Measurements from ENCODE around the gene LMOD3. TPM values are rescaled to one million over a fixed set of nuclear protein-coding genes. Genes with fewer than 3 reads are reported as not detected.

LMOD3 gene
- not detected for total RNA-seq

- DNase-seq (ENCODE audit: low spot score in 2 of 2) (no peak), ATAC-seq (no peak)
- Mint-ChIP-seq H3K36me3 (no peaks in the 10 kb centered on the region), H3K27ac (no peak within 1 kb of the TSS), H3K9me3 (no peaks in the 10 kb centered on the region)
Measured at GRCh38 chr3:69122403-69122802, at the start of gene LMOD3. LMOD3 (minus strand) TSS chr3:69122595; CDS start chr3:69122386, 209 bp downstream.

GRCh38 chr3:69172058-69172457, 49.7 kb upstream of the LMOD3 start:
- ATAC-seq (no peak), DNase-seq (ENCODE audit: low spot score in 2 of 2) (no peak)
- H3K9me3 Mint-ChIP-seq = no peaks in the 10 kb centered on the region
- peaks cover 0 to 39% of the 10 kb centered on the region in 2 donors for H3K36me3 Mint-ChIP-seq
- H3K27ac Mint-ChIP-seq = no peak overlapping the region

- H3K27ac Mint-ChIP-seq = no peak overlapping the region
- H3K36me3 Mint-ChIP-seq = peaks cover 0 to 12% of the 10 kb centered on the region in 2 donors
- H3K9me3 Mint-ChIP-seq = no peaks in the 10 kb centered on the region
- ATAC-seq (no peak), DNase-seq (ENCODE audit: low spot score in 2 of 2) (no peak)
Measured at GRCh38 chr3:69166446-69166845, 44.1 kb upstream of the LMOD3 start.

- Mint-ChIP-seq H3K9me3 (no peaks in the 10 kb centered on the region), H3K27ac (no peak overlapping the region), H3K36me3 (peaks cover 0 to 5% of the 10 kb centered on the region in 2 donors)
- no peak for ATAC-seq
- no peak for DNase-seq (ENCODE audit: low spot score in 2 of 2)
Measured at GRCh38 chr3:69165744-69166143, 43.3 kb upstream of the LMOD3 start.

- no peak overlapping the region for H3K27ac Mint-ChIP-seq
- no peaks in the 10 kb centered on the region for H3K9me3 Mint-ChIP-seq
- no peak for ATAC-seq
- H3K36me3 Mint-ChIP-seq = no peaks in the 10 kb centered on the region
- no peak for DNase-seq (ENCODE audit: low spot score in 2 of 2)
Measured at GRCh38 chr3:69164296-69164695, 41.9 kb upstream of the LMOD3 start.

- DNase-seq (ENCODE audit: low spot score in 2 of 2) = no peak
- Mint-ChIP-seq H3K9me3 (no peaks in the 10 kb centered on the region), H3K36me3 (no peaks in the 10 kb centered on the region), H3K27ac (no peak overlapping the region)
- ATAC-seq = no peak
Measured at GRCh38 chr3:69162308-69162980, 40.0 kb upstream of the LMOD3 start.

GRCh38 chr3:69161587-69162307, 39.4 kb upstream of the LMOD3 start:
- Mint-ChIP-seq H3K9me3 (no peaks in the 10 kb centered on the region), H3K27ac (no peak overlapping the region), H3K36me3 (no peaks in the 10 kb centered on the region)
- DNase-seq (ENCODE audit: low spot score in 2 of 2) (peak in 1 of 2 donors; percentile 23), ATAC-seq (peak in 1 of 2 donors; percentile 58)

GRCh38 chr3:69160525-69160924, 38.1 kb upstream of the LMOD3 start:
- no peak overlapping the region for H3K27ac Mint-ChIP-seq
- no peak for DNase-seq (ENCODE audit: low spot score in 2 of 2)
- no peaks in the 10 kb centered on the region for H3K36me3 Mint-ChIP-seq
- ATAC-seq = peak; percentile 20 to 37
- no peaks in the 10 kb centered on the region for H3K9me3 Mint-ChIP-seq

GRCh38 chr3:69160107-69160506, 37.7 kb upstream of the LMOD3 start:
- Mint-ChIP-seq H3K9me3 (no peaks in the 10 kb centered on the region), H3K27ac (no peak overlapping the region), H3K36me3 (no peaks in the 10 kb centered on the region)
- ATAC-seq (peak; percentile 18 to 22), DNase-seq (ENCODE audit: low spot score in 2 of 2) (no peak)

GRCh38 chr3:69149586-69149985, 27.2 kb upstream of the LMOD3 start:
- no peak for ATAC-seq
- DNase-seq (ENCODE audit: low spot score in 2 of 2) = no peak
- Mint-ChIP-seq H3K27ac (no peak overlapping the region), H3K36me3 (no peaks in the 10 kb centered on the region), H3K9me3 (no peaks in the 10 kb centered on the region)

- no peak for ATAC-seq
- no peaks in the 10 kb centered on the region for H3K9me3 Mint-ChIP-seq
- H3K36me3 Mint-ChIP-seq = no peaks in the 10 kb centered on the region
- no peak for DNase-seq (ENCODE audit: low spot score in 2 of 2)
- H3K27ac Mint-ChIP-seq = no peak overlapping the region
Measured at GRCh38 chr3:69145688-69146087, 23.3 kb upstream of the LMOD3 start.

GRCh38 chr3:69144631-69145245, 22.3 kb upstream of the LMOD3 start:
- DNase-seq (ENCODE audit: low spot score in 2 of 2) (no peak), ATAC-seq (no peak)
- no peaks in the 10 kb centered on the region for H3K9me3 Mint-ChIP-seq
- peak overlapping the region in 1 of 2 donors; percentile 30 for H3K27ac Mint-ChIP-seq
- H3K36me3 Mint-ChIP-seq = no peaks in the 10 kb centered on the region

- H3K9me3 Mint-ChIP-seq = no peaks in the 10 kb centered on the region
- no peak overlapping the region for H3K27ac Mint-ChIP-seq
- DNase-seq (ENCODE audit: low spot score in 2 of 2) = no peak
- H3K36me3 Mint-ChIP-seq = no peaks in the 10 kb centered on the region
- ATAC-seq = no peak
Measured at GRCh38 chr3:69143612-69144011, 21.2 kb upstream of the LMOD3 start.

- H3K27ac Mint-ChIP-seq = no peak overlapping the region
- H3K9me3 Mint-ChIP-seq = no peaks in the 10 kb centered on the region
- ATAC-seq (no peak), DNase-seq (ENCODE audit: low spot score in 2 of 2) (no peak)
- no peaks in the 10 kb centered on the region for H3K36me3 Mint-ChIP-seq
Measured at GRCh38 chr3:69142797-69143454, 20.5 kb upstream of the LMOD3 start.

GRCh38 chr3:69142090-69142489, 19.7 kb upstream of the LMOD3 start:
- Mint-ChIP-seq H3K27ac (no peak overlapping the region), H3K9me3 (no peaks in the 10 kb centered on the region), H3K36me3 (no peaks in the 10 kb centered on the region)
- DNase-seq (ENCODE audit: low spot score in 2 of 2) = no peak
- ATAC-seq = no peak

- H3K27ac Mint-ChIP-seq = no peak overlapping the region
- no peaks in the 10 kb centered on the region for H3K36me3 Mint-ChIP-seq
- ATAC-seq (no peak), DNase-seq (ENCODE audit: low spot score in 2 of 2) (no peak)
- no peaks in the 10 kb centered on the region for H3K9me3 Mint-ChIP-seq
Measured at GRCh38 chr3:69141313-69141712, 18.9 kb upstream of the LMOD3 start.

- ATAC-seq = no peak
- no peak overlapping the region for H3K27ac Mint-ChIP-seq
- H3K36me3 Mint-ChIP-seq = no peaks in the 10 kb centered on the region
- no peaks in the 10 kb centered on the region for H3K9me3 Mint-ChIP-seq
- no peak for DNase-seq (ENCODE audit: low spot score in 2 of 2)
Measured at GRCh38 chr3:69137412-69137811, 15.0 kb upstream of the LMOD3 start.

Measured in activated naive CD4-positive, alpha-beta T cell treated with anti-CD3 and anti-CD28 coated beads, Interleukin-2, amount 50 U/mL, for 72 hours (primary cell).